MM.1S (cell line): ENCODE results near the gene SREBF1.

Experiments used
- DNase-seq: peaks from one replicate; pipeline ENCODE4 v3.0.0-alpha.2; 2015
- H2AFZ ChIP-seq: fragments of 300-600 bp; sonication (generic); 2 replicates; pipeline ENCODE4 v1.6.0; 2016; ENCODE audit warnings: antibody characterized with exemption, low read length
- H3F3A ChIP-seq: fragments of 300-600 bp; sonication (generic); 2 replicates; pipeline ENCODE4 v1.6.1; 2016; ENCODE audit warnings: mild to moderate bottlenecking, antibody characterized with exemption, low read length, moderate library complexity, mixed read lengths; ENCODE audit not compliant: insufficient read depth
- H3K27ac ChIP-seq: fragments of 300-600 bp; sonication (generic); 2 replicates; pipeline ENCODE4 v1.5.1; 2016; ENCODE audit warnings: mild to moderate bottlenecking, low read length
- H3K27me3 ChIP-seq: fragments of 300-600 bp; sonication (generic); replicated peaks from 2 replicates; pipeline ENCODE4 v1.6.0; 2016; ENCODE audit warnings: low read length; ENCODE audit not compliant: insufficient read depth
- H3K36me3 ChIP-seq: fragments of 300-600 bp; sonication (generic); replicated peaks from 2 replicates; pipeline ENCODE4 v1.6.1; 2016; ENCODE audit warnings: mild to moderate bottlenecking, low read length, mixed read lengths; ENCODE audit not compliant: insufficient read depth
- H3K4me1 ChIP-seq: fragments of 300-600 bp; sonication (generic); 2 replicates; pipeline ENCODE4 v1.6.1; 2016; ENCODE audit warnings: low read length, mixed read lengths
- H3K4me2 ChIP-seq: fragments of 300-600 bp; sonication (generic); 2 replicates; pipeline ENCODE4 v1.6.0; 2016; ENCODE audit warnings: low read depth, low read length
- H3K4me3 ChIP-seq: fragments of 300-600 bp; sonication (generic); 2 replicates; pipeline ENCODE4 v1.5.1; 2016; ENCODE audit warnings: low read length, mixed read lengths
- H3K79me2 ChIP-seq: fragments of 300-600 bp; sonication (generic); 2 replicates; pipeline ENCODE4 v1.6.1; 2016; ENCODE audit warnings: mixed run types, low read length, mixed read lengths
- H3K9ac ChIP-seq: fragments of 300-600 bp; sonication (generic); 2 replicates; pipeline ENCODE4 v1.6.1; 2016; ENCODE audit warnings: low read length, mixed read lengths
- H3K9me2 ChIP-seq: fragments of 300-600 bp; sonication (generic); replicated peaks from 2 replicates; pipeline ENCODE4 v1.6.1; 2016; ENCODE audit warnings: mild to moderate bottlenecking, low read length, mixed read lengths; ENCODE audit not compliant: insufficient read depth
- H3K9me3 ChIP-seq: fragments of 300-600 bp; sonication (generic); replicated peaks from 2 replicates; pipeline ENCODE4 v1.6.1; 2016; ENCODE audit warnings: mild to moderate bottlenecking, low read length, mixed read lengths; ENCODE audit not compliant: insufficient read depth
- H4K20me1 ChIP-seq: fragments of 300-600 bp; sonication (generic); 2 replicates; pipeline ENCODE4 v1.6.1; 2016; ENCODE audit warnings: mild to moderate bottlenecking, low read length, moderate library complexity, mixed read lengths; ENCODE audit not compliant: insufficient read depth
- EZH2 ChIP-seq: fragments of 300-600 bp; sonication (generic); optimal IDR thresholded peaks from 2 replicates; pipeline ENCODE3; 2017; ENCODE audit warnings: low read depth, mild to moderate bottlenecking, antibody characterized with exemption, low read length, mixed read lengths
- EZH2phosphoT487 ChIP-seq: fragments of 300-600 bp; sonication (generic); IDR thresholded peaks from 2 replicates; pipeline ENCODE4 v1.6.1; 2018; ENCODE audit warnings: antibody characterized with exemption, low read length
- TF ChIP-seq, protein P1 (sequence below): fragments of 300-600 bp; sonication (generic); IDR thresholded peaks from 2 replicates; pipeline ENCODE4 v1.5.1; 2016; ENCODE audit warnings: antibody characterized with exemption, low read length, mixed read lengths

The SREBF1 gene

DNA sequence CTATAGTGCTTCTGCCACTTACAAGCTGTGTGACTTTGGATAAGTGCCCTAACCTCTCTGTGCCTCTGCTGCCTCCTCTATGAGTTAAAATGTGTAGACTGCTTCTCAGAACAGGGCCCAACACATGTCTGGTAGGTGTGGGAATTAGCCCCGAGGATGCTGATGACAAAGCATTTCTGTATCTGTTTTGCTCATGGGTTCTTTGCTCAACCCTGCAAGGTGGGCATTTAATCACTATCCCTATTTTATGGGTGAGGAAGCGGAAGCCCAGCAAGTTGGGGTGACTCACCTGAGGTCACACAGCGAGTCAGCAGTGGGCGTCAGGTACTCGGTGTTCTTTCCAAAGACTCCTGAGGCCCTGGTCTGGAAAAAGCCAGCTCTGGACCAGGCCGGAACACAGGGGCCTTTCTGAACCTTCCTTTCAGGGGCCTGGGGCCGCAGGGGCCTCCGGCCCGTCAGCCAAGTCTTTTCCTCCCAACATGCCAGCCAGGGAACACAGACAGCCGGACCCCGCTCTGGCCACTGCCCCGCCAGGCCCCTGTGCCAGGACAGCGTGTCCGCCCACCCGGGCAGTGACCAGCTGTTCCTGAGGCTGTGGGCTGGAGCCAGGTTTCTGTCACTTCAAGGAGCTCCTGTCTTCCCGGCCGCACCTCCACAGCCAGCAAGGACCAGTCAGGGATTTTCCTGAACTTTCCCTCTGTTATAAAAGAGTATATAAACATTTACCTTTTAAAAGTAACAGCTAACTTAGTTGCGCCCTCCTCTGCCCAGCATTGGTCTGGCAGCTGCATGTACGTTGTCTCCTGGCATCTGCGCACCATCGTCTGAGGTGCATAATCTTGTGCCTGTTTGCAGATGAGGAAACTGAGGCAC is 62.5 kb downstream of the SREBF1 start:
- Histone ChIP-seq H3K4me2 (no peak overlapping the region), H3K27me3 (no peaks in the 10 kb centered on the region), H2AFZ (no peak overlapping the region), H3K79me2 (no peaks in the 10 kb centered on the region), H3K4me1 (no peaks in the 10 kb centered on the region), H3K9me2 (no peaks in the 10 kb centered on the region), H3K36me3 (no peaks in the 10 kb centered on the region), H3K9ac (no peak overlapping the region), H3K4me3 (no peak overlapping the region), H3K9me3 (no peaks in the 10 kb centered on the region), H4K20me1 (no peaks in the 10 kb centered on the region), H3K27ac (no peak overlapping the region), H3F3A (no peaks in the 10 kb centered on the region)
- DNase-seq = no peak
- no peak for TF ChIP-seq EZH2phosphoT487
- TF ChIP-seq, protein P1, sequence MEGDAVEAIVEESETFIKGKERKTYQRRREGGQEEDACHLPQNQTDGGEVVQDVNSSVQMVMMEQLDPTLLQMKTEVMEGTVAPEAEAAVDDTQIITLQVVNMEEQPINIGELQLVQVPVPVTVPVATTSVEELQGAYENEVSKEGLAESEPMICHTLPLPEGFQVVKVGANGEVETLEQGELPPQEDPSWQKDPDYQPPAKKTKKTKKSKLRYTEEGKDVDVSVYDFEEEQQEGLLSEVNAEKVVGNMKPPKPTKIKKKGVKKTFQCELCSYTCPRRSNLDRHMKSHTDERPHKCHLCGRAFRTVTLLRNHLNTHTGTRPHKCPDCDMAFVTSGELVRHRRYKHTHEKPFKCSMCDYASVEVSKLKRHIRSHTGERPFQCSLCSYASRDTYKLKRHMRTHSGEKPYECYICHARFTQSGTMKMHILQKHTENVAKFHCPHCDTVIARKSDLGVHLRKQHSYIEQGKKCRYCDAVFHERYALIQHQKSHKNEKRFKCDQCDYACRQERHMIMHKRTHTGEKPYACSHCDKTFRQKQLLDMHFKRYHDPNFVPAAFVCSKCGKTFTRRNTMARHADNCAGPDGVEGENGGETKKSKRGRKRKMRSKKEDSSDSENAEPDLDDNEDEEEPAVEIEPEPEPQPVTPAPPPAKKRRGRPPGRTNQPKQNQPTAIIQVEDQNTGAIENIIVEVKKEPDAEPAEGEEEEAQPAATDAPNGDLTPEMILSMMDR = no peak
- no peak for TF ChIP-seq EZH2

DNA sequence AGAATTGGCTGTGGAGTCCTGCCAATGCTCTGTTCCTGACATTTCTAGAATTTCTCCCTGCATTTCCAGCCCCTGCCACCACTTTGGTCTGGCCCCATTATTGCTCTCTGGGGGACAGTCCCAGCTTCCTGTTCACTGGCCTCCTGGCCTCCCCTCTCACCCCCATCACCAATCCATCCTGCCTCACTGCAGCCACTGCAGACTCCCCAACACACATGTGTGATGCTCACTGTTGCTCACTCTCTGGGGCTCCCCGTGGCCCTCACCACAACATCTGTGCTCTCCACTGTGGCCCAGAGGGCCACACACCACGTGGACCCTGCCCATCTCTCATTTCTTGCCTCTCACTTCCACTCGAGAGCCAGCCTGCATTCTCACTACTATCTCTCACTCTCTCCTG is 64.6 kb downstream of the SREBF1 start:
- Histone ChIP-seq H3F3A (no peaks in the 10 kb centered on the region), H4K20me1 (no peaks in the 10 kb centered on the region), H3K4me2 (no peak overlapping the region), H3K9ac (no peak overlapping the region), H3K4me1 (no peaks in the 10 kb centered on the region), H3K9me2 (no peaks in the 10 kb centered on the region), H3K36me3 (no peaks in the 10 kb centered on the region), H3K79me2 (peaks cover 6% of the 10 kb centered on the region; the same call in 1 of the 2 replicates), H3K9me3 (no peaks in the 10 kb centered on the region), H3K27ac (no peak overlapping the region), H3K27me3 (no peaks in the 10 kb centered on the region), H3K4me3 (no peak overlapping the region), H2AFZ (no peak overlapping the region)
- TF ChIP-seq EZH2 = no peak
- no peak for TF ChIP-seq EZH2phosphoT487
- TF ChIP-seq, protein P1 = no peak
- no peak for DNase-seq

DNA sequence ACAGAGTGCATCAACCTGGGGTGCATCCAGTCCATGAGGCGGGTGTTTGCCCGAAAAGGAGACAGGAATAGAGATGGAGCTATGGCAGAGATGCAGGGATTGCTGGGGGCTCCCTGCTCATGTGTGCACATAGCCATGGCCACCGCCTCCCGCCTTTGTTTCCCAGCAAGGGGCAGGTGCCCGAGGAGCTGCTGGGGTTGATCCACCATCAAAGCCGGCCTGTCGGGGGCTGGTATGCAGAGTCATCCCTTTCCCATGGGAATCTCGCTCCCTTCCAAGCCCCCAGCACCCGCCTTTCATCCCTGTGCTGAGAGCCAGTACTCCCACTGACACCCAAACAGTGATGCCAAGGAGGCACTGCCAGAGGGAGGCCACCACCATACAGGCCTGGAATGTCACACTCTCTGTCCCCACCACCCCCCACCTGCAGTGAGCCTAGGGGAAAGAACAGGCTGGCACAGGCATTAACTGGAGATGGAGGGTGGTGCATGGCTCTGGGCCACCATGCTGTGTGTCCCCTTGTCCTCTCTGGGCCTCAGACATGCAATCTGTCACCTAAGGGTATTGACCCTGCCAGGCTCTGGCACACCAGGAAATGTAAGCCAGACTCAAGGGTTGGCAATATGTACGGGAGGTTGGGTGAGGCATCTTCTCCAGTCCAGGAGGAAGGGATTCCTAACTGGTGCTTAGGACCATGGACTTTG is 65.1 kb downstream of the SREBF1 start:
- Histone ChIP-seq H3K79me2 (peaks cover 9% of the 10 kb centered on the region; the same call in 1 of the 2 replicates), H3K4me1 (no peaks in the 10 kb centered on the region), H3K36me3 (no peaks in the 10 kb centered on the region), H4K20me1 (no peaks in the 10 kb centered on the region), H3K9me3 (no peaks in the 10 kb centered on the region), H3F3A (no peaks in the 10 kb centered on the region), H3K4me2 (no peak overlapping the region), H2AFZ (no peak overlapping the region), H3K27ac (no peak overlapping the region), H3K9ac (no peak overlapping the region), H3K9me2 (no peaks in the 10 kb centered on the region), H3K4me3 (no peak overlapping the region), H3K27me3 (no peaks in the 10 kb centered on the region)
- DNase-seq = no peak
- TF ChIP-seq EZH2 (no peak), EZH2phosphoT487 (no peak)
- TF ChIP-seq, protein P1 = no peak
